HCT116 (cell line): ENCODE measurements around the gene TAF1B. TPM values are rescaled to one million over a fixed set of nuclear protein-coding genes. Genes with fewer than 3 reads are reported as not detected.

Experiments used
- ATAC-seq: fragments of 200-7000 bp; cut with Tn5 transposase; 2 replicates; pipeline ENCODE4 v1.9.1; 2020; ENCODE audit warnings: mild to moderate bottlenecking, moderate library complexity
- BruUV-seq: library from RNA; stranded (reverse); fragments of 400-500 nt; replicated peaks from 2 replicates; lab custom pipeline; 2021; lab: Mats Ljungman, UMichigan
- CTCF ChIA-PET: fragments of 300-600 bp; sonication (Branson Sonifier 250); formaldehyde crosslinking; loops from one replicate; lab custom pipeline; 2021; ENCODE audit warnings: antibody characterized with exemption; lab: Charles Lee
- POLR2A ChIA-PET: fragments of 300-600, 350-600 bp; sonication (Branson Sonifier 250); formaldehyde crosslinking; loops from one replicate; lab custom pipeline; 2021; ENCODE audit warnings: antibody characterized with exemption; lab: Charles Lee
- RAD21 ChIA-PET, 2 experiments: fragments of 300-600 bp; sonication (Branson Sonifier 250); formaldehyde crosslinking; loops; one replicate each; lab custom pipeline; 2023; ENCODE audit warnings: low total read pairs in 2 of 2; ENCODE audit not compliant: uncharacterized antibody in 2 of 2, unreplicated experiment in 2 of 2, low non-redundant PET in 1 of 2; lab: Charles Lee
- DNase-seq: peaks from one replicate; pipeline ENCODE4 v3.0.0-alpha.2; 2010; ENCODE audit warnings: low read depth, low spot score
- H2AFZ ChIP-seq: fragments of 200-600 bp; shearing (Covaris generic), sonication (generic); 2 replicates; pipeline ENCODE4 v1.6.1; 2017; ENCODE audit warnings: low read depth, mixed run types, mixed read lengths, antibody characterized with exemption, low read length; ENCODE audit not compliant: poor library complexity, severe bottlenecking
- H3K27ac ChIP-seq: 2 replicates; pipeline ENCODE4 v1.5.1; 2012; ENCODE audit warnings: low read depth, low read length
- H3K27me3 ChIP-seq: fragments of 200-600 bp; sonication (generic); 2 replicates; pipeline ENCODE4 v1.6.1; 2016; ENCODE audit warnings: mixed run types, low read length, mixed read lengths; ENCODE audit not compliant: insufficient read depth
- H3K36me3 ChIP-seq, 2 experiments: fragments of 200-500 bp in 1 of 2; fragments of 200-600 bp in 1 of 2; sonication (Bioruptor generic) in 1 of 2; sonication (generic) in 1 of 2; 2 replicates each; pipeline versions ENCODE4 v1.5.1 to v1.6.1; 2014 to 2016; ENCODE audit warnings: low read length in 2 of 2, inconsistent platforms in 1 of 2, mixed read lengths in 1 of 2, mixed run types in 1 of 2; ENCODE audit not compliant: insufficient read depth in 2 of 2, control insufficient read depth in 1 of 2
- H3K4me1 ChIP-seq, 2 experiments: fragments of 200-600 bp in 1 of 2; sonication (generic) in 1 of 2; 2 replicates each; pipeline versions ENCODE4 v1.5.1 to v1.6.1; 2012 to 2017; ENCODE audit warnings: low read length in 2 of 2, inconsistent platforms in 1 of 2, mild to moderate bottlenecking in 1 of 2, mixed read lengths in 1 of 2, mixed run types in 1 of 2, moderate library complexity in 1 of 2; ENCODE audit not compliant: insufficient read depth in 2 of 2, control insufficient read depth in 1 of 2
- H3K4me2 ChIP-seq: fragments of 200-600 bp; sonication (generic); 2 replicates; pipeline ENCODE4 v1.6.1; 2017; ENCODE audit warnings: mixed run types, low read length, mixed read lengths
- H3K4me3 ChIP-seq, 2 experiments: fragments of 200-600 bp in 1 of 2; sonication (generic) in 1 of 2; replicated peaks in 1 of 2; 2 replicates each; pipeline ENCODE4 v1.5.1; 2011 to 2016; ENCODE audit warnings: low read length in 2 of 2, control low read depth in 1 of 2, low read depth in 1 of 2, mild to moderate bottlenecking in 1 of 2, mixed read lengths in 1 of 2, mixed run types in 1 of 2
- H3K79me2 ChIP-seq: fragments of 200-600 bp; sonication (generic); 2 replicates; pipeline ENCODE4 v1.6.1; 2017; ENCODE audit warnings: mild to moderate bottlenecking, mixed run types, low read length, moderate library complexity, mixed read lengths; ENCODE audit not compliant: insufficient read depth
- H3K9ac ChIP-seq: fragments of 200-600 bp; sonication (generic); 2 replicates; pipeline ENCODE4 v1.6.1; 2016; ENCODE audit warnings: low read length, mixed read lengths
- H3K9me2 ChIP-seq: fragments of 200-600 bp; sonication (generic), shearing (Covaris generic); 2 replicates; pipeline ENCODE4 v1.6.1; 2017; ENCODE audit warnings: mixed run types, mild to moderate bottlenecking, moderate library complexity; ENCODE audit not compliant: insufficient read depth
- H3K9me3 ChIP-seq, 2 experiments: fragments of 200-500 bp in 1 of 2; fragments of 200-600 bp in 1 of 2; sonication (Bioruptor generic) in 1 of 2; sonication (generic) in 1 of 2; 2 replicates each; pipeline ENCODE4 v1.6.1; 2014 to 2017; ENCODE audit warnings: low read length in 2 of 2, mixed read lengths in 2 of 2, inconsistent platforms in 1 of 2, low read depth in 1 of 2, mild to moderate bottlenecking in 1 of 2, mixed run types in 1 of 2, moderate library complexity in 1 of 2; ENCODE audit not compliant: control insufficient read depth in 1 of 2, insufficient read depth in 1 of 2
- H4K20me1 ChIP-seq: fragments of 200-600 bp; sonication (generic), shearing (Covaris generic); 2 replicates; pipeline ENCODE4 v1.6.1; 2017; ENCODE audit warnings: mixed run types, mild to moderate bottlenecking, moderate library complexity; ENCODE audit not compliant: insufficient read depth
- CBX3 ChIP-seq: IDR thresholded peaks from 2 replicates; pipeline ENCODE4 v1.6.1; 2012; ENCODE audit warnings: low read depth
- CEBPB ChIP-seq: IDR thresholded peaks from 2 replicates; pipeline ENCODE4 v1.6.1; 2012; ENCODE audit warnings: low read depth
- EGR1 ChIP-seq: IDR thresholded peaks from 2 replicates; pipeline ENCODE4 v1.6.1; 2012; ENCODE audit warnings: low read depth
- EZH2 ChIP-seq: fragments of 200-600 bp; sonication (generic); IDR thresholded peaks from 2 replicates; pipeline ENCODE4 v1.6.1; 2017; ENCODE audit warnings: antibody characterized with exemption, mixed run types
- EZH2phosphoT487 ChIP-seq: fragments of 200-600 bp; IDR thresholded peaks from 2 replicates; pipeline ENCODE4 v1.6.1; 2018; ENCODE audit warnings: antibody characterized with exemption, borderline replicate concordance
- JUND ChIP-seq: IDR thresholded peaks from 2 replicates; pipeline ENCODE4 v1.6.1; 2012
- MAX ChIP-seq: IDR thresholded peaks from 2 replicates; pipeline ENCODE4 v1.6.1; 2012
- POLR2A ChIP-seq: IDR thresholded peaks from 2 replicates; pipeline ENCODE4 v1.7.0; 2011; ENCODE audit warnings: borderline replicate concordance; ENCODE audit not compliant: insufficient read depth, insufficient read length; ENCODE audit errors: extremely low read depth
- POLR2AphosphoS5 ChIP-seq: IDR thresholded peaks from 2 replicates; pipeline ENCODE4 v1.6.1; 2011; ENCODE audit warnings: mild to moderate bottlenecking, low read depth, low read length, moderate library complexity
- RAD21 ChIP-seq: IDR thresholded peaks from 2 replicates; pipeline ENCODE4 v1.6.1; 2012; ENCODE audit warnings: low read depth, mild to moderate bottlenecking
- SIN3A ChIP-seq: IDR thresholded peaks from 2 replicates; pipeline ENCODE4 v1.6.1; 2012; ENCODE audit warnings: low read depth
- SP1 ChIP-seq: IDR thresholded peaks from 2 replicates; pipeline ENCODE4 v1.6.1; 2012; ENCODE audit warnings: low read depth
- SRF ChIP-seq: IDR thresholded peaks from 2 replicates; pipeline ENCODE4 v1.6.1; 2012; ENCODE audit warnings: low read depth
- TCF7L2 ChIP-seq: IDR thresholded peaks from 2 replicates; pipeline ENCODE4 v1.7.0; 2011; ENCODE audit warnings: borderline replicate concordance, inconsistent platforms; ENCODE audit not compliant: insufficient read depth, insufficient read length; ENCODE audit errors: extremely low read depth
- YY1 ChIP-seq: IDR thresholded peaks from 2 replicates; pipeline ENCODE4 v1.6.1; 2011; ENCODE audit warnings: low read length, low read depth, moderate library complexity, mild to moderate bottlenecking; ENCODE audit not compliant: insufficient replicate concordance; ENCODE audit errors: extremely low read depth
- ZFX ChIP-seq: fragments of 450-650 bp; IDR thresholded peaks from 2 replicates; pipeline ENCODE4 v1.6.1; 2017
- ZNF274 ChIP-seq: fragments of 200-500 bp; sonication (Bioruptor generic); IDR thresholded peaks from 2 replicates; pipeline ENCODE4 v1.6.1; 2014; ENCODE audit warnings: mild to moderate bottlenecking, low read depth, low read length, inconsistent platforms
- intact Hi-C: fragments of 100-400 bp; cut with micrococcal nuclease; formaldehyde crosslinking; loops from 2 replicates; pipeline ENCODE4 v1.10.0; 2022
- total RNA-seq: library from RNA; stranded (reverse); gene quantifications from one replicate; pipeline ENCODE4 v1.2.1, GENCODE V29; 2021; ENCODE audit not compliant: unreplicated experiment
- TF ChIP-seq, protein P1 (sequence below): IDR thresholded peaks from 2 replicates; pipeline ENCODE4 v1.6.1; 2012
- TF ChIP-seq, protein P2 (sequence below), 3 experiments: fragments of 200-600 bp in 1 of 3; sonication (generic) in 1 of 3; IDR thresholded peaks in 2 of 3; conservative IDR thresholded peaks in 1 of 3; 2 replicates each; pipeline ENCODE4 v1.5.1; 2012 to 2017; ENCODE audit warnings: low read depth in 2 of 3, low read length in 2 of 3, antibody characterized with exemption in 1 of 3, borderline replicate concordance in 1 of 3, control low read depth in 1 of 3, mild to moderate bottlenecking in 1 of 3, mixed read lengths in 1 of 3, mixed run types in 1 of 3, moderate library complexity in 1 of 3; ENCODE audit not compliant: insufficient read depth in 1 of 3

TAF1B gene
- total RNA-seq, 1 experiment from 2014 or later: 27.9 TPM

- TF ChIP-seq TCF7L2: no peak
- TF ChIP-seq SP1: no peak
- no peak for TF ChIP-seq POLR2AphosphoS5
- TF ChIP-seq MAX: no peak
- no peak for TF ChIP-seq ZFX
- no peak for TF ChIP-seq EGR1
- no peak for TF ChIP-seq JUND
- TF ChIP-seq CBX3: no peak
- no peak for TF ChIP-seq EZH2phosphoT487
Measured at GRCh38 chr2:9948721-9949120, 105.4 kb downstream of the TAF1B start (continued).

DNA sequence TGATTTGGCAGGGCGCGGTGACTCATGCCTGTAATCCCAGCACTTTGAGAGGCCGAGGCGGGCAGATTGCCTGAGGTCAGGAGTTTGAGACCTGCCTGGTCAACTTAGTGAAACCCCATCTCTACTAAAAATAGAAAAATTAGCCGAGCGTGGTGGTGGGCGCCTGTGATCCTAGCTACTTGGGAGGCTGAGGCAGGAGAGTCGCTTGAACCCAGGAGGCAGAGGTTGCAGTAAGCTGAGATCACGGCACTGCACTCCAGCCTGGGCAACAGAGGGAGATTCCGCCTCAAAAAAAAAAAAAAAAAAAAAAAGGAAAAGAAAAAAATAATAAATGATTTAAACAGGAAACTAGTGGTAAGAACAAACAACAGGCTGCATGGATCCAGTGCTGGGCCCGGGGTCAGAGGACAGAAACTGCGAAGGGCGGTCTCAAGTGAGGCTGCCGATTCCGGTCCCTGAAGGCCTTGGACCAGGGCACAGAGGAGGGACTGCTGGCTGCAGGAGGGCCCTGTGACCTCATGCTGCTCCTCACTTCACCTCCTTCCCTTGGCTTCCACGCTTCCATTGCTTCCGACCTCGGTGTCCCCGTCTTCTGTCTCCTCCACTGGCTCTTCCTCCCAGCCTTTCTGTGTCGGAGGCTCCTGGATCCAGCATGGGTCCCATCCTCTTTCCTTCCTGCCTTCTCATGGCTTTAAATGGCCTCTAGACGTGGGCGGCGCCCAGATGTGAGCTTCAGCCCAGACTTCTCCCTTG lies 106.1 kb downstream of the TAF1B start:
- ChIA-PET CTCF (no interaction called here), POLR2A (no interaction called here), RAD21 (interaction anchor here in 1 of 2 experiments (0.7 kb wide), 1 partner anchor 150 kb away, joined by 4 read pairs; no protein-coding TSS in a partner anchor)
- DNase-seq (no peak), ATAC-seq (no peak)
- Histone ChIP-seq H3K9ac (no peak overlapping the region), H3K4me1 (peaks cover 13 to 31% of the 10 kb centered on the region in 2 experiments), H3K9me2 (no peaks in the 10 kb centered on the region), H3K9me3 (no peaks in the 10 kb centered on the region), H3K79me2 (no peaks in the 10 kb centered on the region), H4K20me1 (no peaks in the 10 kb centered on the region), H3K27ac (no peak overlapping the region), H3K4me3 (no peak overlapping the region), H3K36me3 (no peaks in the 10 kb centered on the region), H2AFZ (no peak overlapping the region), H3K27me3 (no peaks in the 10 kb centered on the region), H3K4me2 (peak overlapping the region; percentile 87)
- intact Hi-C loops: no loop called here
- no TSS peak for BruUV-seq
- TF ChIP-seq POLR2A (no peak), EZH2 (no peak), POLR2AphosphoS5 (no peak), SRF (no peak), YY1 (no peak), ZFX (no peak), EZH2phosphoT487 (no peak), RAD21 (no peak), EGR1 (no peak), CEBPB (no peak), JUND (no peak), SIN3A (no peak), CBX3 (no peak), ZNF274 (no peak), MAX (no peak)
- TF ChIP-seq, protein P1, sequence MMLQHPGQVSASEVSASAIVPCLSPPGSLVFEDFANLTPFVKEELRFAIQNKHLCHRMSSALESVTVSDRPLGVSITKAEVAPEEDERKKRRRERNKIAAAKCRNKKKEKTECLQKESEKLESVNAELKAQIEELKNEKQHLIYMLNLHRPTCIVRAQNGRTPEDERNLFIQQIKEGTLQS: no peak
- TF ChIP-seq, protein P2, sequence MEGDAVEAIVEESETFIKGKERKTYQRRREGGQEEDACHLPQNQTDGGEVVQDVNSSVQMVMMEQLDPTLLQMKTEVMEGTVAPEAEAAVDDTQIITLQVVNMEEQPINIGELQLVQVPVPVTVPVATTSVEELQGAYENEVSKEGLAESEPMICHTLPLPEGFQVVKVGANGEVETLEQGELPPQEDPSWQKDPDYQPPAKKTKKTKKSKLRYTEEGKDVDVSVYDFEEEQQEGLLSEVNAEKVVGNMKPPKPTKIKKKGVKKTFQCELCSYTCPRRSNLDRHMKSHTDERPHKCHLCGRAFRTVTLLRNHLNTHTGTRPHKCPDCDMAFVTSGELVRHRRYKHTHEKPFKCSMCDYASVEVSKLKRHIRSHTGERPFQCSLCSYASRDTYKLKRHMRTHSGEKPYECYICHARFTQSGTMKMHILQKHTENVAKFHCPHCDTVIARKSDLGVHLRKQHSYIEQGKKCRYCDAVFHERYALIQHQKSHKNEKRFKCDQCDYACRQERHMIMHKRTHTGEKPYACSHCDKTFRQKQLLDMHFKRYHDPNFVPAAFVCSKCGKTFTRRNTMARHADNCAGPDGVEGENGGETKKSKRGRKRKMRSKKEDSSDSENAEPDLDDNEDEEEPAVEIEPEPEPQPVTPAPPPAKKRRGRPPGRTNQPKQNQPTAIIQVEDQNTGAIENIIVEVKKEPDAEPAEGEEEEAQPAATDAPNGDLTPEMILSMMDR (IDR thresholded peaks at IDR 0.05 in 2 of 3, conservative IDR thresholded peaks at IDR 0.05 in 1 of 3; ENCODE audit: borderline replicate concordance in 1 of 3, insufficient read depth in 1 of 3, low read depth in 2 of 3, low read length in 2 of 3): no peak
